HepG2 (cell line): ENCODE measurements around the gene COX4I2. TPM values are rescaled to one million over a fixed set of nuclear protein-coding genes. Genes with fewer than 3 reads are reported as not detected.

ENCODE experiments used
- ATRX ChIP-seq: sonication (generic); formaldehyde crosslinking; IDR thresholded peaks from 2 replicates; pipeline ENCODE4 v1.4.0; 2020; ENCODE audit warnings: missing genetic modification reagents, borderline replicate concordance
- HNF1A ChIP-seq, 2 experiments: sonication (generic) in 1 of 2; formaldehyde crosslinking in 1 of 2; IDR thresholded peaks; 2 replicates each; pipeline versions ENCODE4 v1.4.0 to v1.6.1; 2016 to 2020; ENCODE audit warnings: borderline replicate concordance in 1 of 2, low read depth in 1 of 2, mild to moderate bottlenecking in 1 of 2, missing genetic modification reagents in 1 of 2
- KLF16 ChIP-seq, 2 experiments: sonication (generic) in 1 of 2; formaldehyde crosslinking in 1 of 2; IDR thresholded peaks; 2 replicates each; pipeline versions ENCODE4 v1.6.1 to v1.8.0; 2016 to 2023; ENCODE audit warnings: missing genetic modification reagents in 2 of 2, missing compliant biosample characterization in 1 of 2
- MEIS1 ChIP-seq: sonication (generic); formaldehyde crosslinking; IDR thresholded peaks from 2 replicates; pipeline ENCODE4 v1.9.0; 2021; ENCODE audit warnings: mild to moderate bottlenecking, missing genetic modification reagents, moderate library complexity, borderline replicate concordance
- NAIF1 ChIP-seq: sonication (generic); formaldehyde crosslinking; IDR thresholded peaks from 2 replicates; pipeline ENCODE4 v1.5.0; 2020; ENCODE audit warnings: mild to moderate bottlenecking, missing genetic modification reagents, borderline replicate concordance
- PCBP2 ChIP-seq: fragments of 200-400 bp; formaldehyde crosslinking; optimal IDR thresholded peaks from 2 replicates; pipeline ENCODE3; 2018; ENCODE audit warnings: low read length, low read depth; ENCODE audit not compliant: poor library complexity, severe bottlenecking
- TARDBP ChIP-seq: sonication (generic); formaldehyde crosslinking; IDR thresholded peaks from 2 replicates; pipeline ENCODE4 v1.8.0; 2022; ENCODE audit warnings: mild to moderate bottlenecking, missing genetic modification reagents
- TFE3 ChIP-seq: IDR thresholded peaks from 2 replicates; pipeline ENCODE4 v1.6.1; 2016
- ZNF180 ChIP-seq: sonication (generic); formaldehyde crosslinking; IDR thresholded peaks from 2 replicates; pipeline ENCODE4 v1.4.0; 2020; ENCODE audit warnings: low read depth, missing genetic modification reagents, borderline replicate concordance
- ZNF234 ChIP-seq: sonication (generic); formaldehyde crosslinking; conservative IDR thresholded peaks from 2 replicates; pipeline ENCODE4 v1.5.1; 2020; ENCODE audit warnings: mild to moderate bottlenecking, missing genetic modification reagents
- ZNF30 ChIP-seq: sonication (generic); formaldehyde crosslinking; IDR thresholded peaks from 2 replicates; pipeline ENCODE4 v1.5.0; 2020; ENCODE audit warnings: mild to moderate bottlenecking, missing genetic modification reagents
- ZNF329 ChIP-seq: sonication (generic); formaldehyde crosslinking; IDR thresholded peaks from 2 replicates; pipeline ENCODE4 v1.9.0; 2021; ENCODE audit warnings: low read depth, mild to moderate bottlenecking, missing genetic modification reagents
- ZNF704 ChIP-seq: sonication (generic); formaldehyde crosslinking; IDR thresholded peaks from 2 replicates; pipeline ENCODE4 v1.8.1; 2023; ENCODE audit warnings: mild to moderate bottlenecking, inconsistent platforms, moderate library complexity, missing genetic modification reagents, borderline replicate concordance
- polyA plus RNA-seq, 8 experiments: library from polyadenylated mRNA; depleted of rRNA in 3 of 8; stranded (reverse) in 7 of 8; unstranded in 1 of 8; fragments of >200 nt; fragmentation: Illumina TruSeq in 4 of 8; extraction: Trizol in 4 of 8; gene quantifications; 2 replicates each; pipeline versions ENCODE4 v1.2.1 to v1.2.3, GENCODE V29; 2011 to 2016; ENCODE audit warnings: low read depth in 4 of 8, missing spikeins in 1 of 8, mixed read lengths in 1 of 8; ENCODE audit not compliant: insufficient read depth in 1 of 8
- total RNA-seq, 5 experiments: library from RNA; depleted of rRNA; stranded (reverse); fragments of >200 nt; fragmentation: Illumina TruSeq; extraction: Trizol; gene quantifications; 2 replicates each; pipeline ENCODE4 v1.2.3, GENCODE V29; 2016; ENCODE audit warnings: low read depth in 1 of 5
- TF ChIP-seq, protein P1 (sequence below): IDR thresholded peaks from 2 replicates; pipeline ENCODE4 v1.6.1; 2016; ENCODE audit warnings: low read depth, control low read depth
- TF ChIP-seq, protein P2 (sequence below): sonication (generic); formaldehyde crosslinking; IDR thresholded peaks from 2 replicates; pipeline ENCODE4 v1.4.0; 2020; ENCODE audit warnings: missing genetic modification reagents

Gene COX4I2
- total and polyA plus RNA-seq, 2 of the 13 experiments (the other 11 are each of a cell fraction or from before 2014, with no cell fraction given): 1.1 TPM; not detected in 1

DNA sequence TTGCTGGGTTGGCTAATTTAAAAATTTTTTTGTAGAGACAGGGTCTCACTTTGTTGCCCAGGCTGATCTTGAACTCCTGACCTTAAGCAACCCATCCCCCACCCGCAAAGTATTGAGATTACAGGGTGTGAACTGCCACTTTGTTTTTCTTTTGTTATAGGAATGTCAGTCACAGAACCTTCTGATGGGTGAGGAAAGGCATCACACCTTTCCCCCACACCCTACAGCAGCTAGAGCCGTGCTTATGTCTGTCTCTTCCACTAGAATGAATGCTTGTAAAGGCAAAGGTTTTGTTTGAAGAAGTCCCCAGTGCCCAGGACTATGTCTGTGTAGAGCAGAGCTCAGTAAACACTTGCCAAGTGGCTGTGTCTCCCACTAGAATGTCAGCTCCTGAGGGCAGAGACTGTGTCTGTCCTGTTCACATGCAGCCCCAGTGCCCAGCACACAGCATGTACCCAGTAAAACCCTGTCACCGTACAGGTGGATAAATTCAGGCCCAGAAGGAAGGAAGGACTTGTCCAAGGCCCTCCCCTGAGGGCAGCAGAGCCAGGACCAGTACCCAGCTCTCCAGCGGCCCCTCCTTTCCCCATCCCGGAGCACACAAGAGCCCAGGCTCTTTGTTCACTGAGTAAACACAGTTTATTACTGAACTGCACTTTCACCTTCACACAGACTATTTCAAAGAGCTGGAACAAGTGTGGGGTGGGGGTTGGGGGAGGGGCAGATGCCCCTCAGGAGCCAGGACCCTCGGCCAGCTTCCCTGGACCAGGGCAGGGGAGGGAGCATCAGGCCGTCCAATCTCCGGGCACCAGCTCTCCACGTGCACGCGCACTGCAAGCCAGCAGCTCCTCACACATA lies 26.4 kb downstream of the COX4I2 start (continued):
- TF ChIP-seq HNF1A (IDR thresholded peaks at IDR 0.05; ENCODE audit: low read depth) (peak; percentile 41), HNF1A (CRISPR knock-in tag; IDR thresholded peaks at IDR 0.05; ENCODE audit: borderline replicate concordance) (peak; percentile 84; the same call in 1 of the 2 replicates), ZNF30 (no peak), KLF16 (CRISPR knock-in tag; IDR thresholded peaks at IDR 0.05) (peak in 1 of 2 experiments; percentile 62; a peak in 1 of 4 replicates), ATRX (CRISPR knock-in tag) (0 out of 2 replicates have a peak, but pooled peaks have one; percentile 19), PCBP2 (peak; percentile 38), NAIF1 (no peak; the same call in 1 of the 2 replicates), ZNF329 (CRISPR knock-in tag) (peak; percentile 16; the same call in 1 of the 2 replicates), ZNF234 (CRISPR knock-in tag) (0 out of 2 replicates have a peak, but pooled peaks have one; percentile 35), ZNF704 (CRISPR knock-in tag) (peak; percentile 75), TFE3 (CRISPR knock-in tag) (peak; percentile 39; the same call in 1 of the 2 replicates), MEIS1 (CRISPR knock-in tag) (0 out of 2 replicates have a peak, but pooled peaks have one; percentile 34), TARDBP (CRISPR knock-in tag) (peak; percentile 88), ZNF180 (CRISPR knock-in tag) (no peak)
- TF ChIP-seq, protein P1, sequence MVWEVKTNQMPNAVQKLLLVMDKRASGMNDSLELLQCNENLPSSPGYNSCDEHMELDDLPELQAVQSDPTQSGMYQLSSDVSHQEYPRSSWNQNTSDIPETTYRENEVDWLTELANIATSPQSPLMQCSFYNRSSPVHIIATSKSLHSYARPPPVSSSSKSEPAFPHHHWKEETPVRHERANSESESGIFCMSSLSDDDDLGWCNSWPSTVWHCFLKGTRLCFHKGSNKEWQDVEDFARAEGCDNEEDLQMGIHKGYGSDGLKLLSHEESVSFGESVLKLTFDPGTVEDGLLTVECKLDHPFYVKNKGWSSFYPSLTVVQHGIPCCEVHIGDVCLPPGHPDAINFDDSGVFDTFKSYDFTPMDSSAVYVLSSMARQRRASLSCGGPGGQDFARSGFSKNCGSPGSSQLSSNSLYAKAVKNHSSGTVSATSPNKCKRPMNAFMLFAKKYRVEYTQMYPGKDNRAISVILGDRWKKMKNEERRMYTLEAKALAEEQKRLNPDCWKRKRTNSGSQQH: no peak
- TF ChIP-seq, protein P2, sequence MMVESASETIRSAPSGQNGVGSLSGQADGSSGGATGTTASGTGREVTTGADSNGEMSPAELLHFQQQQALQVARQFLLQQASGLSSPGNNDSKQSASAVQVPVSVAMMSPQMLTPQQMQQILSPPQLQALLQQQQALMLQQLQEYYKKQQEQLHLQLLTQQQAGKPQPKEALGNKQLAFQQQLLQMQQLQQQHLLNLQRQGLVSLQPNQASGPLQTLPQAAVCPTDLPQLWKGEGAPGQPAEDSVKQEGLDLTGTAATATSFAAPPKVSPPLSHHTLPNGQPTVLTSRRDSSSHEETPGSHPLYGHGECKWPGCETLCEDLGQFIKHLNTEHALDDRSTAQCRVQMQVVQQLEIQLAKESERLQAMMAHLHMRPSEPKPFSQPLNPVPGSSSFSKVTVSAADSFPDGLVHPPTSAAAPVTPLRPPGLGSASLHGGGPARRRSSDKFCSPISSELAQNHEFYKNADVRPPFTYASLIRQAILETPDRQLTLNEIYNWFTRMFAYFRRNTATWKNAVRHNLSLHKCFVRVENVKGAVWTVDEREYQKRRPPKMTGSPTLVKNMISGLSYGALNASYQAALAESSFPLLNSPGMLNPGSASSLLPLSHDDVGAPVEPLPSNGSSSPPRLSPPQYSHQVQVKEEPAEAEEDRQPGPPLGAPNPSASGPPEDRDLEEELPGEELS: peak; percentile 64; the same call in 1 of the 2 replicates
